GM20000 (cell line): Measurements from ENCODE around the gene SEZ6L.

Source experiments
- DNase-seq: peaks from one replicate; pipeline ENCODE4 v3.0.0; 2012; ENCODE audit warnings: low spot score
- TF ChIP-seq, protein P1 (sequence below): IDR thresholded peaks from 2 replicates; pipeline ENCODE4 v1.5.1; 2012; ENCODE audit warnings: mild to moderate bottlenecking, control low read depth; ENCODE audit errors: extremely low read depth, missing control alignments

The SEZ6L gene

DNA sequence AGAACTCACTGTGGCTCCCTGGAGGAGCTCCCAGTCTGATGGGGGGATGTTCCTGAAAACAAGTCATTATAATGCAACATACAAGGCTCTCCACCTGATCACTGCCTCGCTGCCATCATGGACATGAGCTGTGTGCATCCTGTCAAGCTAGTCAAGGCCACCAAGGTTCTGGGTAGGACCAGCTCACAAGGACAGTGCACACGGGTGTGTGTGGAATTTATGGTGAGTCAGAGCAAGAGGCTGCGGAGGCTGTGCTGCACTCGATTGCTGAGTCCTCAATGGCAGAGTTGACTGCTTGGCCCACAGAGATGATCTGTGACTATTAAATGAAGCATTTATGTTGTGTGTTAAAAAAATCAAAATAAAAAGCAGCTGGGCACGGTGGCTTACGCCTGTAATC, 96.6 kb downstream of the SEZ6L start:
- TF ChIP-seq, protein P1, sequence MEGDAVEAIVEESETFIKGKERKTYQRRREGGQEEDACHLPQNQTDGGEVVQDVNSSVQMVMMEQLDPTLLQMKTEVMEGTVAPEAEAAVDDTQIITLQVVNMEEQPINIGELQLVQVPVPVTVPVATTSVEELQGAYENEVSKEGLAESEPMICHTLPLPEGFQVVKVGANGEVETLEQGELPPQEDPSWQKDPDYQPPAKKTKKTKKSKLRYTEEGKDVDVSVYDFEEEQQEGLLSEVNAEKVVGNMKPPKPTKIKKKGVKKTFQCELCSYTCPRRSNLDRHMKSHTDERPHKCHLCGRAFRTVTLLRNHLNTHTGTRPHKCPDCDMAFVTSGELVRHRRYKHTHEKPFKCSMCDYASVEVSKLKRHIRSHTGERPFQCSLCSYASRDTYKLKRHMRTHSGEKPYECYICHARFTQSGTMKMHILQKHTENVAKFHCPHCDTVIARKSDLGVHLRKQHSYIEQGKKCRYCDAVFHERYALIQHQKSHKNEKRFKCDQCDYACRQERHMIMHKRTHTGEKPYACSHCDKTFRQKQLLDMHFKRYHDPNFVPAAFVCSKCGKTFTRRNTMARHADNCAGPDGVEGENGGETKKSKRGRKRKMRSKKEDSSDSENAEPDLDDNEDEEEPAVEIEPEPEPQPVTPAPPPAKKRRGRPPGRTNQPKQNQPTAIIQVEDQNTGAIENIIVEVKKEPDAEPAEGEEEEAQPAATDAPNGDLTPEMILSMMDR: no peak

DNA sequence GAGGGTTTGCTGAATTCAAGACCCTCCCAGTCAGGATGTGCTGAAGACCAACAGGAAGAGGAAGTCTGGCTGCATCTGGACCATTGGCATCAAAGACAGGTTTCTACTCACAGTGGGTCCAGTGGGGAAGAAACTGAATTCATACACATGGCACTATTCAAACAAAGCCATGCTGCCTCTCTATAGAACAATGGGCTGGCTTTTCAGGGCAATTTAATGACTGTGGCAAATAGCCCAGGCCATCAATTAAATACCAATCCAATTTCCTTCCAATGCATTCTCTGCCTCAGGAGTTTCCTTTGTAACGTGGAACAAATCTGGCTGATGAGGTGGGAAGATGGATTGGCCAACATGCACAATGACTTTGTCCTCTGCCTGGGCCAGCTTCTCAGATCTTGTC, 98.6 kb downstream of the SEZ6L start:
- TF ChIP-seq, protein P1: no peak
- DNase-seq: no peak

More for the DNA sequence above, 96.6 kb downstream of the SEZ6L start:
- DNase-seq: no peak

DNA sequence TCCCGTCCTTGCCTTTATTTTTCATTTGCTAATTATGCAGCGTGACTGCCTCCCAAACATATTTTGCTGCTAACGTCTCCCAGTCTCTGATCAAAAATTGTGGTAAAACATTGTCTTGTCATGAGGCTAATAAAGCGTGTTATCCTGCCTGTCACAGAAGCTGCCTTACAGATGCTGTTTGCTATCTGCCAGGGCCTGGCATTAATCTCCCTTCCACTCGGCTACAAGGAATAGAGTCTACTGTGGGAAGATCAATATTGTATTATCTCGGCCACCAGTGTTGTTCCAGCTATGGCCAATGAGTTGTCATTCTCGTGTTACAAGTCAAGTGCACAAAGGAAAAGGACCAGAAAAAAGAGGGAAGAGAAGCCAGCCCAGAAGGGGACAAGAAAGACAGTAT, 100.3 kb downstream of the SEZ6L start:
- no peak for DNase-seq

DNA sequence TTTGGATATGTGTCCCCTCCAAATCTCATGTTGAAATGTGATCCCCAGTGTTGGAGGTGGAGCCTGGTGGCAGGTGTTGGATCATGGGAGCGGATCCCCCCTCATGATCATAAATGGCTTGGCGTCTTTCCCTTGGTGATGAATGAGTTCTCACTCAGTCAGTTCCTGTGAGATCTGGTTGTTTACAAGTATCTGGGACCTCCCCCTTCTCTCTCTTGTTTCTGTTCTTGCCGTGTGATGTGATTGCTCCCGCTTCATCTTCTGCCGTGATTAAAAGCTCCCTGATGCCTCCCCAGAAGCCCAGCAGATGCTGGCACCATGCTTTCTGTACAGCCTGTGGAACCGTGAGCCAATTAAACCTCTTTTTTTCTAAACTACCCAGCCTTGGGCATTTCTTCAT, 102.2 kb downstream of the SEZ6L start:
- DNase-seq: no peak
- TF ChIP-seq, protein P1: no peak

More for the DNA sequence above, 100.3 kb downstream of the SEZ6L start:
- TF ChIP-seq, protein P1: no peak

DNA sequence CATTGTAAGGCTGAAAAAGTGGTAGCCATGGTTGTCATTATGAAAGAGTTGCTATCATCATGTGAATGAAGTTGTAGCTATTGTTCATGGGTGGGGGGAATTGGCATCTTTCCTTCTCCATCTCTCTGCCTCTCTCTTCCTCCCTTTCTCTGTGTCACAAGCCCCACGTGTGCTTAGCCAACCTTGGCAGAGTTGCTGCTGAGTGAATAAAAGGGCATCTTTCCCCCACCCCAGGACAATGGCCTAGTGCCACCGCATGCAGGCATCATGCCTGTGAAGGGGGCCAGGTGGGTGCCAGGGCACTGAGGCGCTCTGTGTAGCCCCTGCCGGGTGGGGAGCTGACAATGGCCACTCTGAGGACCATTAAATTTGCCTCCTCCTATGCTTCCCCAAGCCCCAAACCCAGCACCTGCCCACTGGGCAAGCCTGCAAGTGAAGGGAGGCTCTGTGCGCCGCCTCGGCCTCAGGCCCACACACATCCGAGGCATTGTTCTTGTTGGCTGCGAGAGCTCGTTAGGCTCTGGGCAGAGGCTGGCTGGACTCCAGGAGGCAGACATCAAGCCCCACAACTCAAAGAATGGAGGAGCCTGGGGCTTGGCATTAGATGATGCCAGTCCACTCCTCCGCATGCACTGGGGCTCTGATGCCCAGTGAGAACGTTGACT, 103.9 kb downstream of the SEZ6L start:
- TF ChIP-seq, protein P1: no peak
- DNase-seq: no peak

DNA sequence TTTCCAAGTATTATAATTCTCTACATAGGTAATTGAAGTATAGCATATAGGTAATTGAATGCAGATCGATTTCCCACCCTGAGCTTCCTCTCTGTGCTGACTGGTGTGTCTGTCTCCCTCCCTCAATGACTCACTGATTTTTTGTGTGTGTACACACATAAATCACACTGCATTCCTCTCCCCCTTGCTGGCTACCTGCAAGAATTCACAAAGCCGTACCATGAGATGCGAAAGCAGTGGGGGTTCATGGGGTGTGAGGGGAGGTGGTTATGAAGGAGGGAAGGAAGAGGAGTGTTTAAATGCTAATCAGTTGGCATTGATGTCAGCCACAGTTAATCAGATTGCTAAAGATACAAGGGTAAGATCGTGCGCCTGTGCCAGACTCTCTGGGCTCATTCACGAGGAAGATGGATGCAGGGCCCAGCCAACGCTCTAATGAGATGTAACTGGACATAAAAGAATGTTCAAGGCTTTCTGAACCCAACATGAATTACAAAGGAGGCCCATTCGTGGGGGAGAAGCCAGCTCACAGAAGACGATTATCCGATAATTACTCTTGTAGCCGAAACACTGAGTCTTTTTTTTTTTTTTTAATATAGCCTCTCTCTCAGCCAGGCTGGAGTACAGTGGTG, 107.4 kb downstream of the SEZ6L start:
- TF ChIP-seq, protein P1: no peak
- no peak for DNase-seq

DNA sequence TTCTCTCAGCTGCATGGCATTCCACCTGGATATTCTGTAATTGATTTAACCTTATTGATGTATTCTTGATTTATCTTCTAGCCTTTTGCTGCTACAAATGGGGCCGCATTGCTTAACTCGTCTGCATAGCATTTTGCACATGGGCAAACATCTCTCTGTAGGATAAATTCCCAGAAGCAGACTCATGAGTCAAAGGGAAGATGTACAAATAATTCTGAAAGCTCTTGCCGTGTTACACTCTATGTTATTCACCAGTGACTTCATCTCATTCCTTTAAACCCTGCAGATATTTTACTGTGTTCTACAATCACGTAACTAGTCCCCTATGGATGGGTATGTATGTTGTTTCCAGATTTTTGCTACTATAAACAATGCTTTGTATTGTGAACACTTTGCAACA, 112.7 kb downstream of the SEZ6L start:
- TF ChIP-seq, protein P1: no peak
- no peak for DNase-seq
